ENCODE results near the gene VCL.
A peak's percentile ranks its signal among the peaks of the same experiment; 100 is the strongest.
"Not testable (repeated sequence)": the region's sequence is repeated elsewhere in the genome, so short reads cannot be mapped to it uniquely, and the experiment has no call there.

The VCL gene

DNA sequence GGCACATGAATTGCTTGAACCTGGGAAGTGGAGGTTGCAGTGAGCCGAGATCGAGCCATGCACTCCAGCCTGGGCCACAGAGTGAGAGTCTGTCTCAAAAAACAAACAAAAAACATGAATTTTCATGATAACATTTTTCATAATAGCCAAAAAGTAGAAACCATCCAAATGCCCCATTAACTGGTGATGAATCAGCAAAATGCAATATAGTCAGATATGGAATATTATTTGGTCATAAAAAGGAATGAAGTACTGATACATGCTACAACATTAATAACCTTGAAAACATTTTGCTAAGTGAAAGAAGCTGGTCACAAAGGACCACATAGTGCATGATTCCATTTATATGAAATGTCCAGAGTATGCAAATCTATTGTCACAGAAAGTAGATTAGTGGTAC is 24.5 kb upstream of the VCL start:
- DNase-seq = no peak

GRCh38 chr10:73974309-73974946 is 23.5 kb upstream of the VCL start:
- no peak for DNase-seq

DNA sequence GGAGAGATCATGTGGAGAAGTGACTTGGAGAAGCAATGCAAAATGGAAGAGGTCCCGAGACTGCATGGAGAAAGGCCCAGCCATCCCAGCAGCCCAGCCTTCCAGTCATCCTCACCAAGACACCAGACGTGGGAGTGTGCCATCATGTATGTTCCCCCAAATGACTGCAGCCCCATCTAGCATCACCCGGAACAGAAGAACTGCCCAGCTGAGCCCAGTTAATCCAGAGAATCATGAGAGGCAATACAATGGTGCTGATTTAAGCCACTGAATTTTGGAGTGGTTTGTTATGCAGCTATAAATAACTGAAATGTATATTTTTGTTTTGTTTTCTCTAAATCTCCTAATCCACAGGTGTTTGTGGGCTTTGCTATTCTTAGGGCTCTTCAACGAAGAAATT is 22.5 kb upstream of the VCL start:
- no peak for DNase-seq

- DNase-seq = no peak
These were observed 18.6 kb upstream of the VCL start for GRCh38 chr10:73979141-73979808.

- no peak for DNase-seq
These were observed 18.0 kb upstream of the VCL start for GRCh38 chr10:73979809-73980433.

DNA sequence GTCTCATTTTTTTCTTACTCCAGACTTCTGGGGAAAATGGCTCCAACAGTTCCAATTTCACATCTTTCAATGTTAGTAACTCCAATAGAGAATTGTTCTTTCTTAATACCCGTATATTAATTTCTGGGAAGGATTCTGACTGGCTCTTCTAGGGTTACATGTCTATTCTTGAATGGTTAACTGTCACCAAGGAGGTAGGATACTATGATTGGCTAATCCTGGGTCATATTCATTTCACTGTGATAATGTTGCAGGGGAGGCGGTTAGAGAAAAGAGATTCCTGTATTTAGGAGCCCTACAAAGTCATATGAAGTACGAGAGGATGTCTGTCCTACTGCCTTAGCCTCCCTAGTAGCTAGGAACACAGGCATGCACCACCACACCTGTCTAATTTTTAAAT is 16.1 kb upstream of the VCL start:
- no peak for DNase-seq

DNA sequence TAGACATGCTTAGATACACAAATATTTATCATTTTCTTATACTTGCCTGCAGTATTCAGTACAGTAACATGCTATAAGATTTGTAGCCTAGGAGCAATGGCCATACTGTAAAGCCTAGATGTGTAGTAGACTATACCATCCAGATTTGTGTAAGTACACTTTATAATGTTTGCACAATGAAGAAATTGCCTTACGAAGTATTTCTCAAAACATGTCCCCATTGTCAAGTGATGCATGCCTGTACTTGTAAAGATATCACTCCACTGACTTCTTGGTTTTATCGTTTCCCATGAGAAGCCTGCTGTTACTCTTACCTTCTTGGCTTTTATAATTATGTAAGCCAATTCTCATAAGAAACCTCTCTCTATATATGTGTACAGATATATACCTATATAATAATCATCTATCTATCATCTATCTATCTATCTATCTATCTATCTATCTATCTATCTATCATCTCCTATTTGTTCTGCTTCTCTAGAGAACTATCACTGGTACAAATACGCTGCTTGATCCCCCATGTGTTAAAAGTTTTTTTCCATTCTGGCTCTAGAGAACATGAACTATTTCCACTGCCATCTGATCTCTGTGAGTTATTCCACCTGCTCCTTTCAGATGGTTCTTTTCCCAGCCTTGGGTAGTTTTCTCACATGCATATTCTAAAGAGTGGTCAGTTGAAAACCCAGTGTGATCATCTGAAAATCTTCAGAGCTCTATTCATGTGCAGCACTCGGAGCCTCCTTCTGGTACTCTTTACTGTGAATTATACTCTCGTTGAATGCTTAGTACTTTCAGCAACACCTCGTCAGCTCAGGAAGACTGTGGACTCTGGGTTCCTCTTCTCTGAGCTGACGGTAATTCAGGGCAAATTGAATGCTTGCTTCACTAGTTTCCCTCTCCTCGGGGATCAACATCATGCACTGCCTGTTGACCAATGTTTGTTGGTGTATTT is 14.5 kb upstream of the VCL start:
- DNase-seq = no peak

DNA sequence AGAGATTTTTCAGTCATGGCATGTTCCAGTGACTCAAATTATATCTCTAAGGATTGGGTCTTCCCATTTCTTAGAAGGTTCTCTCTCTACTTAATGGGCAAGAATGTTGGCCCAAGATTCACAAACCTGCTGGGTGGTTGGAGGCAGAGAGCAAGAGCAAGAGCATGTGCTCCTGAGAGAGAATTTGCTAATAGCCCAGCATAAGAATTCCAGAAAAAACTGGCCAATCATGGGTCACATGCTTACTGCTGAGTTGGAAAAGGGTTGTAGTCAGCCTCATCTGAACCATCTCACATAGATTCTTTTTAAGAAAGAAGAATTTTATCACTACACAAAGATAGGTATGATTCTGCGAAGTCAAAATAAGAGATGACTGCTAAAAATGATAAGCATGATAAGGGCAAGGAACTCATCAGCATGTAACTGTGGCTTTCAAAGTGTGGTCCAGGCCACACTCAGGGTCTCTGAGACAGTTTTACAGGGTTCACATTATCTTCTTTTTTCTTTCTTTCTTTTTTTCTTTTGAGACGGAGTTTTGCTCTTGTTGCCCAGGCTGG is 8.2 kb upstream of the VCL start:
- DNase-seq = no peak

GRCh38 chr10:73991203-73991883 is 6.6 kb upstream of the VCL start:
- DNase-seq = no peak

GRCh38 chr10:73991884-73992245 is 6.1 kb upstream of the VCL start:
- peak; percentile 46 for DNase-seq

GRCh38 chr10:73992899-73993788 is 4.8 kb upstream of the VCL start:
- DNase-seq = no peak

- DNase-seq = no peak
These were observed 2.9 kb upstream of the VCL start for GRCh38 chr10:73995035-73995358.

DNA sequence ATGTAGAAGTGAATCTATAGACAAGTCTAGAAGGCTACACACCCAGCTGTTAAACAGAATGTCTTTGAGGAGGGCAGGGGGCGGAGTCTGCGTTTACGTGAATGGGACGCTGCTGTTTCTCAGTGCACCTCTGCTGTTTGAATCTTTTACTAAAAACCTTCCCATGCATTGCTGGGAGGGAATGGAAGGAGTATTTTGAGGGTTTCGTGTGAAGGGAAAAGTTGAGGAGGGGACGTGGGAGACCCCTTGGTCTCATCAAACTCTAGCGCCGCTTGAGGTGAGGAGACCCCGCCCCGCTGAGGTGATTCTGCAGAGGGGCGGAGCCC is 492 bp upstream of the VCL start:
- DNase-seq = no peak

GRCh38 chr10:73998623-73998928 is 660 bp downstream of the VCL start:
- no peak for DNase-seq

- DNase-seq = no peak
These were observed 1.2 kb downstream of the VCL start for GRCh38 chr10:73998929-73999691.

GRCh38 chr10:73999703-74000102 is 1.8 kb downstream of the VCL start:
- no peak for DNase-seq

GRCh38 chr10:74000244-74000643 is 2.3 kb downstream of the VCL start:
- DNase-seq = not testable (repeated sequence)

DNA sequence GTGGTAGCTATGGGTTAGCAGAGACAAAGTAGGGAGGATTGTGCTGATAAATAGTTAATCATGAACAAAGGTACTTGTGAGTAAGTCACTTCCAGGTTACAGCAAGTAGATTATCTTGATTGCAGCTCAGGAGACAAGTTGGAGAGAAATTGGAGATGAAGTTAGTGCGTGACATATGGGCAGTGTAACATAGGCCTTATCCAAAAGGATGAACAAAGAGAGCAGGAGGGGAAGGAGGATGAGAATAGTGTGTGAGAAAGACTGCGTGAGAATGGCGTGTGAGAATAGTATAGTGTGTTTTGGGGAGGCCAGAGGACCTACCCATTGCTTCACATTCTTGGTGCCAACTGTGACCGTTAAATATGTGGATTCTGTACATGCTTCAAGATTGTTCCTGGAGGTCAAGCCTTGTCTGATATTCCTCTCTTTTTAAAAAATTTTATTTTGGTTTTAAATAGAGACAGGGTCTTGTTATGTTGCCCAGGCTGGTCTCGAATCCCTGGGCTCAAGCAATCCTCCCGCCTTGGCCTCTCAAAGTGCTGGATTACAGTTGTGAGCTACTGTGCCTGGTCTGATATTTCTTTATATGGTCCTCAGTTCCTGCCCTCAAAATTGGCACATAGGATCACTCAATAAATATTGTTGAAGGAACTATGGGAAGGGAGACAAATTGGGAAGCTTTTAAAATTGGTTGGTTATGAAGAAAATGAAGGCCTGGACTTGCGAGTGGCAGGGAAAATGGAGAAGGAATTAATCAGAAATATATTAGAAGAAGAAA is 3.2 kb downstream of the VCL start:
- DNase-seq = no peak

DNA sequence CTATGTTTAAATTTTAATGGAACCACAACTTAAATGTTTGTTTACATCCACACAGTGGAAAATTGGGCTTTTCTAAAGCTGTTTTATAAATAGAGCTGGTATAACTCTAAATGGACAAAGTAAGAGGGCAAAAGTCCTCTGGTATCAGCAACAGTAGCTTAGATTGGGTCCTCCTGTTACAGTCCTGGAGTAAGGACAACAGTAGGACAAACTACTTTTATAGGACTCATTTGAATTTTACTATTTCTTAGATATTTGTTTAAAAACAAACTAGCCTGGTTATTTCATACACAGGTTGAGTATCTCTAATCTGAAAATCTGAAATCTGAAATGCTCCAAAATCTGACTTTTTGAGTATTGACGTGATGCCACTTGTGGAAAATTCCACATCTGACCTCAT is 8.4 kb downstream of the VCL start:
- no peak for DNase-seq

GRCh38 chr10:74008212-74008731 is 10.4 kb downstream of the VCL start:
- no peak for DNase-seq
